HEK293 (cell line): ENCODE data around the gene LRFN4.

Experiments
- FEZF1 ChIP-seq: fragments of 450-650 bp; formaldehyde crosslinking; IDR thresholded peaks from 2 replicates; pipeline ENCODE4 v1.5.1; 2016; ENCODE audit warnings: missing biosample characterization, missing genetic modification characterization
- KLF17 ChIP-seq: fragments of 450-650 bp; formaldehyde crosslinking; IDR thresholded peaks from 2 replicates; pipeline ENCODE4 v1.5.1; 2016; ENCODE audit warnings: missing biosample characterization, missing genetic modification characterization
- KLF8 ChIP-seq: fragments of 450-650 bp; formaldehyde crosslinking; IDR thresholded peaks from 2 replicates; pipeline ENCODE4 v1.5.1; 2016; ENCODE audit warnings: missing biosample characterization, missing genetic modification characterization
- KLF9 ChIP-seq: fragments of 450-650 bp; formaldehyde crosslinking; IDR thresholded peaks from 2 replicates; pipeline ENCODE4 v1.5.1; 2016; ENCODE audit warnings: missing biosample characterization, missing genetic modification characterization, low read depth
- PBX3 ChIP-seq: sonication (generic); formaldehyde crosslinking; IDR thresholded peaks from 2 replicates; pipeline ENCODE4 v1.8.1; 2022; ENCODE audit warnings: mild to moderate bottlenecking, moderate library complexity, missing genetic modification reagents
- SP7 ChIP-seq: fragments of 450-650 bp; formaldehyde crosslinking; IDR thresholded peaks from 2 replicates; pipeline ENCODE4 v1.5.1; 2016; ENCODE audit warnings: missing biosample characterization, missing genetic modification characterization
- ZBTB8A ChIP-seq: fragments of 450-650 bp; formaldehyde crosslinking; IDR thresholded peaks from 2 replicates; pipeline ENCODE4 v1.5.1; 2016; ENCODE audit warnings: missing biosample characterization, missing genetic modification characterization
- ZNF18 ChIP-seq: fragments of 450-650 bp; formaldehyde crosslinking; IDR thresholded peaks from 2 replicates; pipeline ENCODE4 v1.5.1; 2016; ENCODE audit warnings: missing biosample characterization, missing genetic modification characterization
- ZNF211 ChIP-seq: fragments of 450-650 bp; formaldehyde crosslinking; IDR thresholded peaks from 2 replicates; pipeline ENCODE4 v1.5.1; 2016; ENCODE audit warnings: low read depth, missing biosample characterization, missing genetic modification characterization
- ZNF280D ChIP-seq: fragments of 450-650 bp; formaldehyde crosslinking; IDR thresholded peaks from 2 replicates; pipeline ENCODE4 v1.5.1; 2016; ENCODE audit warnings: missing biosample characterization, missing genetic modification characterization
- ZNF350 ChIP-seq: fragments of 450-650 bp; formaldehyde crosslinking; IDR thresholded peaks from 2 replicates; pipeline ENCODE4 v1.5.0; 2017; ENCODE audit warnings: missing biosample characterization, mild to moderate bottlenecking, missing genetic modification characterization
- ZNF37A ChIP-seq: fragments of 450-650 bp; IDR thresholded peaks from 2 replicates; pipeline ENCODE4 v1.5.1; 2018; ENCODE audit warnings: missing biosample characterization, missing genetic modification characterization
- ZNF416 ChIP-seq: fragments of 450-650 bp; formaldehyde crosslinking; IDR thresholded peaks from 2 replicates; pipeline ENCODE4 v1.5.1; 2016; ENCODE audit warnings: missing biosample characterization, missing genetic modification characterization
- ZNF423 ChIP-seq: fragments of 450-650 bp; formaldehyde crosslinking; IDR thresholded peaks from 2 replicates; pipeline ENCODE4 v1.5.1; 2016; ENCODE audit warnings: missing biosample characterization, missing genetic modification characterization
- ZNF433 ChIP-seq: fragments of 450-650 bp; formaldehyde crosslinking; IDR thresholded peaks from 2 replicates; pipeline ENCODE4 v1.5.1; 2016; ENCODE audit warnings: missing biosample characterization, missing genetic modification characterization, low read depth
- ZNF548 ChIP-seq: fragments of 450-650 bp; formaldehyde crosslinking; IDR thresholded peaks from 2 replicates; pipeline ENCODE4 v1.5.1; 2016; ENCODE audit warnings: missing biosample characterization, missing genetic modification characterization
- ZNF549 ChIP-seq: fragments of 450-650 bp; IDR thresholded peaks from 2 replicates; pipeline ENCODE4 v1.5.1; 2018; ENCODE audit warnings: missing biosample characterization, missing genetic modification characterization, mild to moderate bottlenecking, inconsistent platforms, moderate library complexity
- ZNF707 ChIP-seq: fragments of 450-650 bp; formaldehyde crosslinking; IDR thresholded peaks from 2 replicates; pipeline ENCODE4 v1.5.1; 2016; ENCODE audit warnings: missing biosample characterization, missing genetic modification characterization
- ZNF768 ChIP-seq: fragments of 450-650 bp; formaldehyde crosslinking; IDR thresholded peaks from 2 replicates; pipeline ENCODE4 v1.5.1; 2018; ENCODE audit warnings: missing biosample characterization, mild to moderate bottlenecking, missing genetic modification characterization
- ZNF791 ChIP-seq: fragments of 450-650 bp; formaldehyde crosslinking; IDR thresholded peaks from 2 replicates; pipeline ENCODE4 v1.5.1; 2016; ENCODE audit warnings: missing biosample characterization, missing genetic modification characterization
- ZSCAN30 ChIP-seq: fragments of 450-650 bp; IDR thresholded peaks from 2 replicates; pipeline ENCODE4 v1.5.1; 2018; ENCODE audit warnings: missing biosample characterization, mild to moderate bottlenecking, missing genetic modification characterization, moderate library complexity
- ZSCAN5A ChIP-seq: fragments of 450-650 bp; formaldehyde crosslinking; IDR thresholded peaks from 2 replicates; pipeline ENCODE4 v1.5.1; 2016; ENCODE audit warnings: missing biosample characterization, missing genetic modification characterization
- TF ChIP-seq, protein P1 (sequence below): fragments of 450-650 bp; formaldehyde crosslinking; IDR thresholded peaks from 2 replicates; pipeline ENCODE4; 2016; ENCODE audit warnings: missing biosample characterization, missing genetic modification characterization
- TF ChIP-seq, protein P2 (sequence below): fragments of 450-650 bp; formaldehyde crosslinking; IDR thresholded peaks from 2 replicates; pipeline ENCODE4 v1.5.1; 2016; ENCODE audit warnings: missing biosample characterization, missing genetic modification characterization
- TF ChIP-seq, protein P3 (sequence below): fragments of 450-650 bp; formaldehyde crosslinking; IDR thresholded peaks from 2 replicates; pipeline ENCODE4 v1.5.1; 2016; ENCODE audit warnings: missing biosample characterization, missing genetic modification characterization

LRFN4 gene

DNA sequence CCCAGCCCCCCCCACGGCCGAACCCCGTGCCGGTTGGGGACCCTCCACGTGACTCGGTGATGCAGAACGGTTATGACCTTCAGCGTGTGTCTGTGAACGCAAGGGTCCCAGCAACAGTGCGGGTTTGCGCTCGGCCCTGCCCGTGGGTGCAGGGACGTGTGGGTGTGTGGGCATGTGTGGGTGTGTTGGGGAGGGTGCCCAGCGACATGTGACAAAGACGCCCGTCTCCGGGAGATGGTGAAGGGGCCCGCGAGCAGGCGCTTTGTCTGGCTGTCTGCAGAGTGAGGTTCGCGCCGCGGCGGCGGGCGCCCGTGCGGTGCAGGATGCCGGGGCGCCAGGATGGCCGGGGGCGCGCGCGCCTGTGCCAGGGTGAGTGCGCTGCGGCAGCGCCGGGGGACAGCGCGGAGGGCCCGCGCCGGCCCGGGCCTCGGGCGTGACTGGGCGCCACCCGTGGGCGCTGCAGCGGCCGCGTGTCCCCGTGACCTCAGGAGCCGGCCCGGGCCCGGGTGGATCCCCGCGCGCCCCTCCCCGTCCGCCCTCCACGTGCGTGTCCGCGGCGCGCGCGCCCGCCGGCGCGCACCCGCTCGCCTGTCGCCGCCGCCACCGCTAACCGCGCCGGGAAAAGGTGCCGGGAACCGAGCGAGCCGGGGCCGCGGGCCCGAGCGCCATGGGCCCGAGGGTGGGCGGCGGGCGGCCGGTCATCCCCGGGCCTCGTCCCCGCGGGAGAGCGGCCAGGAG, at the start of gene LRFN4 (continued):
- TF ChIP-seq, protein P1, sequence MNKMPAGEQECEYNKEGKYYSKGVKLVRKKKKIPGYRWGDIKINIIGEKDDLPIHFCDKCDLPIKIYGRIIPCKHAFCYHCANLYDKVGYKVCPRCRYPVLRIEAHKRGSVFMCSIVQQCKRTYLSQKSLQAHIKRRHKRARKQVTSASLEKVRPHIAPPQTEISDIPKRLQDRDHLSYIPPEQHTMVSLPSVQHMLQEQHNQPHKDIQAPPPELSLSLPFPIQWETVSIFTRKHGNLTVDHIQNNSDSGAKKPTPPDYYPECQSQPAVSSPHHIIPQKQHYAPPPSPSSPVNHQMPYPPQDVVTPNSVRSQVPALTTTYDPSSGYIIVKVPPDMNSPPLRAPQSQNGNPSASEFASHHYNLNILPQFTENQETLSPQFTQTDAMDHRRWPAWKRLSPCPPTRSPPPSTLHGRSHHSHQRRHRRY (tag by site-specific recombination), result no peak
- TF ChIP-seq KLF17 (tag by site-specific recombination), result peak; percentile 46
- no peak for TF ChIP-seq ZSCAN5A (tag by site-specific recombination)
- peak; percentile 94 for TF ChIP-seq KLF8
- TF ChIP-seq FEZF1 (tag by site-specific recombination), result no peak
- TF ChIP-seq ZNF768 (tag by site-specific recombination), result no peak
- TF ChIP-seq ZNF37A (tag by site-specific recombination), result no peak
- TF ChIP-seq ZSCAN30 (tag by site-specific recombination), result no peak
- no peak for TF ChIP-seq ZNF549 (tag by site-specific recombination)
- TF ChIP-seq ZNF707, result no peak
- no peak for TF ChIP-seq ZNF791 (tag by site-specific recombination)
- no peak for TF ChIP-seq ZNF350 (tag by site-specific recombination)
- TF ChIP-seq ZNF416 (tag by site-specific recombination), result no peak
- peak; percentile 60 for TF ChIP-seq ZNF423
- TF ChIP-seq, protein P2, sequence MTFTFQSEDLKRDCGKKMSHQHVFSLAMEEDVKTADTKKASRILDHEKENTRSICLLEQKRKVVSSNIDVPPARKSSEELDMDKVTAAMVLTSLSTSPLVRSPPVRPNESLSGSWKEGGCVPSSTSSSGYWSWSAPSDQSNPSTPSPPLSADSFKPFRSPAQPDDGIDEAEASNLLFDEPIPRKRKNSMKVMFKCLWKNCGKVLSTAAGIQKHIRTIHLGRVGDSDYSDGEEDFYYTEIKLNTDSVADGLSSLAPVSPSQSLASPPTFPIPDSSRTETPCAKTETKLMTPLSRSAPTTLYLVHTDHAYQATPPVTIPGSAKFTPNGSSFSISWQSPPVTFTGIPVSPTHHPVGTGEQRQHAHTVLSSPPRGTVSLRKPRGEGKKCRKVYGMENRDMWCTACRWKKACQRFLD, result no peak
- no peak for TF ChIP-seq ZNF548 (tag by site-specific recombination)
- no peak for TF ChIP-seq PBX3 (CRISPR knock-in tag)
- TF ChIP-seq, protein P3, sequence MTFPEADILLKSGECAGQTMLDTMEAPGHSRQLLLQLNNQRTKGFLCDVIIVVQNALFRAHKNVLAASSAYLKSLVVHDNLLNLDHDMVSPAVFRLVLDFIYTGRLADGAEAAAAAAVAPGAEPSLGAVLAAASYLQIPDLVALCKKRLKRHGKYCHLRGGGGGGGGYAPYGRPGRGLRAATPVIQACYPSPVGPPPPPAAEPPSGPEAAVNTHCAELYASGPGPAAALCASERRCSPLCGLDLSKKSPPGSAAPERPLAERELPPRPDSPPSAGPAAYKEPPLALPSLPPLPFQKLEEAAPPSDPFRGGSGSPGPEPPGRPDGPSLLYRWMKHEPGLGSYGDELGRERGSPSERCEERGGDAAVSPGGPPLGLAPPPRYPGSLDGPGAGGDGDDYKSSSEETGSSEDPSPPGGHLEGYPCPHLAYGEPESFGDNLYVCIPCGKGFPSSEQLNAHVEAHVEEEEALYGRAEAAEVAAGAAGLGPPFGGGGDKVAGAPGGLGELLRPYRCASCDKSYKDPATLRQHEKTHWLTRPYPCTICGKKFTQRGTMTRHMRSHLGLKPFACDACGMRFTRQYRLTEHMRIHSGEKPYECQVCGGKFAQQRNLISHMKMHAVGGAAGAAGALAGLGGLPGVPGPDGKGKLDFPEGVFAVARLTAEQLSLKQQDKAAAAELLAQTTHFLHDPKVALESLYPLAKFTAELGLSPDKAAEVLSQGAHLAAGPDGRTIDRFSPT (tag by site-specific recombination), result peak; percentile 96
- peak; percentile 97 for TF ChIP-seq ZBTB8A (tag by site-specific recombination)
- TF ChIP-seq ZNF280D (tag by site-specific recombination), result no peak
- TF ChIP-seq ZNF433 (tag by site-specific recombination), result no peak
- TF ChIP-seq KLF9 (tag by site-specific recombination), result peak; percentile 93
- TF ChIP-seq SP7 (tag by site-specific recombination), result 0 out of 2 replicates have a peak, but pooled peaks have one; percentile 33
- no peak for TF ChIP-seq ZNF18 (tag by site-specific recombination)
- TF ChIP-seq ZNF211 (tag by site-specific recombination), result no peak
